Measurements from ENCODE around the gene MMP13.
"Not testable (repeated sequence)": the region's sequence is repeated elsewhere in the genome, so short reads cannot be mapped to it uniquely, and the experiment has no call there.

MMP13 gene

DNA sequence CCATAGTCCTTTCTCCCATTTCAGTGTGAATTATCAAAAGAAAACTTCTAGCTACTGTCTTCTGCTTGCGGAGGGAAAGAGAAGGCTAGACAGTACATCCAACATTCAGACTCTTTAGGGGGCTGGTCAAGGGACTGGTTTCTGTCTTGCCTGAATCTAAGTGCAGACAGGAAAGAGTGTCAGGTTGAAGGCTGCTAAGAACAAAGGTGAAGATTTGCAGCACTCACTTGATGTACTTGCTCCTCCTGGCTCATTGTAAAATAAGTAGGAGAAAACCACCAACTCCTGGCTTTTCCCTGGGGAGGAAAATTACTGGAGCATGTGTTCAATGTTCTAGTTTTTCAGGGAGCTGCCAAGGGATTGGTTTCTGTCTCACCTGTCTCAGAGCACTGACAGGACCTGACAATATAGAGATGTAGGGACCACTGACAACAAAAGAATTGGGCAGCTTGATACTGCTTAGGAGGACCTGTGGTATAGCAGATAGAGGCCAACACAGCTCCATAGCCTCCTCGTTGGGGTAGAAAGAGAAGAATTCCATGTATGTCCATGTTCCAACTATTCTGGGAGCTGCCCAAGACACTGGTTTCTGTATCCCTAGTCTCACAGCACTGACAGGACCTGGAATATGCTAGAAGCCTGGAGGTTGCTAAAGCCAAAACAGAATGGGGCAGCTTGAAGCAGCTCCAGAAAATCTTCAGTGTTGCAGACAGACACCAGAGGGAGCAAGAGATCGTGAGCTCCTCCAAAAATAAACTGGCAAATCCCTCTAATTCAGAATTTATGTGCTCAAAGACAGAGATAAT is 41.1 kb downstream of the MMP13 start:
- Histone ChIP-seq H3K4me3 (replicated peaks; ENCODE audit: insufficient read depth, low read length) (no peak overlapping the region), H3K27ac (replicated peaks) (no peak overlapping the region), H3K27me3 (ENCODE audit: insufficient read depth, poor library complexity, severe bottlenecking) (no peaks in the 10 kb centered on the region)
- peak in 1 of 2 experiments; percentile 9 for DNase-seq (ENCODE audit: low read depth in 1 of 2, low spot score in 1 of 2)
- TF ChIP-seq CTCF (IDR thresholded peaks at IDR 0.05; ENCODE audit: insufficient read depth, low read length) (peak; percentile 49), GABPA (IDR thresholded peaks at IDR 0.05; ENCODE audit: low read depth) (no peak)

GRCh38 chr11:102912482-102912830 is 43.1 kb downstream of the MMP13 start:
- no peak for DNase-seq (ENCODE audit: low read depth in 1 of 2, low spot score in 1 of 2)
- no peaks in the 10 kb centered on the region for H3K27me3 ChIP-seq (ENCODE audit: insufficient read depth, poor library complexity, severe bottlenecking)
- no peak overlapping the region for H3K27ac ChIP-seq (replicated peaks)
- no peak for TF ChIP-seq SPI1 (IDR thresholded peaks at IDR 0.05; ENCODE audit: borderline replicate concordance, low read depth)
- TF ChIP-seq GABPA (IDR thresholded peaks at IDR 0.05; ENCODE audit: low read depth), result no peak
- no peak for TF ChIP-seq POLR2AphosphoS5 (IDR thresholded peaks at IDR 0.05; ENCODE audit: low read depth)
- TF ChIP-seq REST (IDR thresholded peaks at IDR 0.05; ENCODE audit: insufficient replicate concordance, low read depth), result no peak
- no peak for TF ChIP-seq CTCF (IDR thresholded peaks at IDR 0.05; ENCODE audit: insufficient read depth, low read length)
- H3K4me3 ChIP-seq (replicated peaks; ENCODE audit: insufficient read depth, low read length), result no peak overlapping the region

DNA sequence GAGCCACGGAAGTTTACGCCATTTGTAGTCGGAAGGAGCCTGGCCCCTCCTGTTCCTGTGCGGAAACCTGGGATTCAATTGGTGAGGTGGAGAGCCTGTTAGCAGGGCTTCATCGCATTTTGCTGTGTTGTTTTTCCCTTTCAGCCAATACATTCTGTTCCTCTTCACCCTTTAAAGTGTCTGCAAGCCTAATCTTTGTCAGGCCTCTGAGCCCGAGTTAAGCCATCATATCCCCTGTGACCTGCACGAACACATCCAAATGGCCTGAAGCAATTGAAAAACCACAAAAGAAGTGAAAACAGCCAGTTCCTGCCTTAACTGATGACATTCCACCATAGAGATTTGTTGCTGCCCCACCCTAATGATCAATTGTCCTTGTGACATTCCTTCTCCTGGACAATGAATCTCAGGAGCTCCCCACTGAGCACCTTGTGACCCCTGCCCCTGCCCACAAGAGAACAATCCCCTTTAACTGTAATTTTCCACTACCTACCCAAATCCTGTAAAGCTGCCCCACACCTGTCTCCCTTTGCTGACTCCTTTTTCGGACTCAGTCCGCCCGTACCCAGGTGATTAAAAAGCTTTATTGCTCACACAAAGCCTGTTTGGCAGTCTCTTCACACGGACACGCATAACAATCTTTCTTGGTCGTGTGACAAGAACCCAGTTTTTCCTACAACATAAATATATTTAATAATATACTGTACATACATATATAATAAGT is 43.6 kb downstream of the MMP13 start:
- DNase-seq (ENCODE audit: low read depth in 1 of 2, low spot score in 1 of 2), result no peak
- Histone ChIP-seq H3K4me3 (replicated peaks; ENCODE audit: insufficient read depth, low read length) (no peak overlapping the region), H3K27ac (replicated peaks) (no peak overlapping the region), H3K27me3 (ENCODE audit: insufficient read depth, poor library complexity, severe bottlenecking) (no peaks in the 10 kb centered on the region)
- TF ChIP-seq GABPA (IDR thresholded peaks at IDR 0.05; ENCODE audit: low read depth) (no peak), CTCF (IDR thresholded peaks at IDR 0.05; ENCODE audit: insufficient read depth, low read length) (no peak), SPI1 (IDR thresholded peaks at IDR 0.05; ENCODE audit: borderline replicate concordance, low read depth) (no peak), POLR2AphosphoS5 (IDR thresholded peaks at IDR 0.05; ENCODE audit: low read depth) (no peak), REST (IDR thresholded peaks at IDR 0.05; ENCODE audit: insufficient replicate concordance, low read depth) (no peak)

GRCh38 chr11:102905848-102906247 is 49.7 kb downstream of the MMP13 start:
- not testable (repeated sequence) for DNase-seq (ENCODE audit: low read depth in 1 of 2, low spot score in 1 of 2); H3K4me3 ChIP-seq (replicated peaks; ENCODE audit: insufficient read depth, low read length); H3K27me3 ChIP-seq (ENCODE audit: insufficient read depth, poor library complexity, severe bottlenecking); H3K27ac ChIP-seq (replicated peaks)

DNA sequence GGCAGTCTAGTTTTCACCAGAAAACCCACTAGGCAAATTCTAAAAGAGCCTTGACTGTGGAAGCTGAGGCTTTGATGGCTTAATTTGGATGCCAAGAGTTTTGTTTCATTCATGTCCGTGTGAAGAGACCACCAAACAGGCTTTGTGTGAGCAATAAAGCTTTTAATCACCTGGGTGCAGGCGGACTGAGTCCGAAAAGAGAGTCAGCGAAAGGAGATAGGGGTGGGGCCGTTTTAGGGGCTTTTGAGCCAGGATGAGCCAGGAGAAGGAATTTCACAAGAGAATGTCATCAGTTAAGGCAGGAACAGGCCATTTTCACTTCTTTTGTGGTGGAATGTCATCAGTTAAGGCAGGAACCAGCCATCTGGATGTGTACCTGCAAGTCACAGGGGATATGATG is 51.6 kb downstream of the MMP13 start:
- not testable (repeated sequence) for DNase-seq (ENCODE audit: low read depth in 1 of 2, low spot score in 1 of 2); H3K27ac ChIP-seq (replicated peaks)

More for the DNA sequence above, 51.6 kb downstream of the MMP13 start:
- not testable (repeated sequence) for H3K27me3 ChIP-seq (ENCODE audit: insufficient read depth, poor library complexity, severe bottlenecking); H3K4me3 ChIP-seq (replicated peaks; ENCODE audit: insufficient read depth, low read length)

Data from HL-60 (cell line).